Duodenal mucosa (tissue), 2 donors: ENCODE data around the gene INHBC.
"Not testable (repeated sequence)": the region's sequence is repeated elsewhere in the genome, so short reads cannot be mapped to it uniquely, and the experiment has no call there.

ENCODE experiments used
- H3K27ac ChIP-seq: one replicate; pipeline ENCODE4 v1.7.0; 2013; ENCODE audit warnings: low read depth, low read length
- H3K27me3 ChIP-seq, 2 donors: one replicate each; pipeline ENCODE4 v1.7.0; 2013; ENCODE audit warnings: low read length in 2 of 2, control low read depth in 1 of 2; ENCODE audit not compliant: insufficient read depth in 2 of 2, control insufficient read depth in 1 of 2
- H3K36me3 ChIP-seq, 2 donors: one replicate each; pipeline ENCODE4 v1.7.0; 2013; ENCODE audit warnings: low read length in 2 of 2, control low read depth in 1 of 2; ENCODE audit not compliant: insufficient read depth in 2 of 2, control insufficient read depth in 1 of 2
- H3K4me1 ChIP-seq, 2 donors: one replicate each; pipeline ENCODE4 v1.7.0; 2013; ENCODE audit warnings: low read length in 2 of 2, control low read depth in 1 of 2; ENCODE audit not compliant: insufficient read depth in 2 of 2, control insufficient read depth in 1 of 2
- H3K4me3 ChIP-seq, 2 donors: one replicate each; pipeline ENCODE4 v1.7.0; 2013; ENCODE audit warnings: low read length in 2 of 2, low read depth in 1 of 2
- H3K9ac ChIP-seq, 2 donors: one replicate each; pipeline ENCODE4 v1.7.0; 2013; ENCODE audit warnings: low read length in 2 of 2, low read depth in 1 of 2
- H3K9me3 ChIP-seq, 2 donors: one replicate each; pipeline ENCODE4 v1.7.0; 2013; ENCODE audit warnings: low read length in 2 of 2, control low read depth in 1 of 2; ENCODE audit not compliant: control insufficient read depth in 1 of 2

Gene INHBC, protein sequence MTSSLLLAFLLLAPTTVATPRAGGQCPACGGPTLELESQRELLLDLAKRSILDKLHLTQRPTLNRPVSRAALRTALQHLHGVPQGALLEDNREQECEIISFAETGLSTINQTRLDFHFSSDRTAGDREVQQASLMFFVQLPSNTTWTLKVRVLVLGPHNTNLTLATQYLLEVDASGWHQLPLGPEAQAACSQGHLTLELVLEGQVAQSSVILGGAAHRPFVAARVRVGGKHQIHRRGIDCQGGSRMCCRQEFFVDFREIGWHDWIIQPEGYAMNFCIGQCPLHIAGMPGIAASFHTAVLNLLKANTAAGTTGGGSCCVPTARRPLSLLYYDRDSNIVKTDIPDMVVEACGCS

DNA sequence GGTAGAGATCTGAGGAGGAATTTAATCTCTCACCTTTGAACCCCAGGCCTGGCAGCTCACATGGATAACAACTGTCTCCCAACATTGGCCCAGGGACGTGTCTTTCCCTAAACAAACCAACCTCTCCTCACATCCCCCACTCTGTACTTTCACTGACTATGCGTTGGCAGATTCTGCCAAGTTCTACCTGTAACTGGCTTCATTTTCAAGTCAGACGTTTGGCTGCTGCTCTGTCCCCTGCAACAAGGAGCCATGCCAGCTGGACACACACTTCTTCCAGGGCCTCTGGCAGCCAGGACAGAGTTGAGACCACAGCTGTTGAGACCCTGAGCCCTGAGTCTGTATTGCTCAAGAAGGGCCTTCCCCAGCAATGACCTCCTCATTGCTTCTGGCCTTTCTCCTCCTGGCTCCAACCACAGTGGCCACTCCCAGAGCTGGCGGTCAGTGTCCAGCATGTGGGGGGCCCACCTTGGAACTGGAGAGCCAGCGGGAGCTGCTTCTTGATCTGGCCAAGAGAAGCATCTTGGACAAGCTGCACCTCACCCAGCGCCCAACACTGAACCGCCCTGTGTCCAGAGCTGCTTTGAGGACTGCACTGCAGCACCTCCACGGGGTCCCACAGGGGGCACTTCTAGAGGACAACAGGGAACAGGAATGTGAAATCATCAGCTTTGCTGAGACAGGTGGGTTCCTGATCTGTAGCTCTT, at the start of gene INHBC:
Gene INHBC, plus strand, starts transcription at position 268 of the 707 bp plus-strand sequence. Its CDS starts 103 bp downstream, at position 371.
- Histone ChIP-seq H3K9ac (no peak within 1 kb of the TSS), H3K27me3 (no peaks in the 10 kb centered on the region), H3K9me3 (no peaks in the 10 kb centered on the region), H3K4me3 (no peak within 1 kb of the TSS), H3K36me3 (no peaks in the 10 kb centered on the region), H3K27ac (no peak within 1 kb of the TSS), H3K4me1 (peaks cover 4 to 13% of the 10 kb centered on the region in 2 donors)

DNA sequence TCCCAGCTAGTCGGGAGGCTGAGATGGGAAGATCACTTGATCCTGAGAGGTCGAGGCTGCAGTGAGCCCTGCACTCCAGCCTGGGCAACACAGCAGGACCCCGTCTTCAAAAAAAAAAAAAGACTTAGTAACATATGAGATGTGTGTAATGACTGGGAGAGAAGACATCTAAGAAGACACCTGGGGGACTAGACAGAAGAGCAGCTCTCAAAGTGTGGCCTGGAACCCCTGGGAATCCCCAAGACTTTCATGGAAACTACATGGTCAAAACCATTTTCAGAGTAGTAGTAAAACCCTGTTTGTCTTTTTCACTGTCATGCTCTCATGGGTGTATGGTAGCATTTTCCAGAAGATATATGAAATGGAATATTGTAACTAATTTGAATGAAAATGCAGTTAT, 49.0 kb upstream of the INHBC start:
- Histone ChIP-seq H3K27me3 (no peaks in the 10 kb centered on the region), H3K36me3 (peaks cover 4 to 9% of the 10 kb centered on the region in 2 donors), H3K4me1 (no peaks in the 10 kb centered on the region), H3K9me3 (no peaks in the 10 kb centered on the region), H3K9ac (no peak overlapping the region), H3K4me3 (no peak overlapping the region), H3K27ac (no peak overlapping the region)

GRCh38 chr12:57386187-57386720, 48.3 kb upstream of the INHBC start:
- H3K27ac ChIP-seq: no peak overlapping the region
- H3K27me3 ChIP-seq: no peaks in the 10 kb centered on the region
- H3K36me3 ChIP-seq: peaks cover 4 to 9% of the 10 kb centered on the region in 2 donors
- no peak overlapping the region for H3K9ac ChIP-seq
- no peaks in the 10 kb centered on the region for H3K4me1 ChIP-seq
- no peak overlapping the region for H3K4me3 ChIP-seq
- H3K9me3 ChIP-seq: no peaks in the 10 kb centered on the region

GRCh38 chr12:57388425-57388824, 46.2 kb upstream of the INHBC start:
- H3K27ac ChIP-seq: no peak overlapping the region

GRCh38 chr12:57389033-57389432, 45.6 kb upstream of the INHBC start:
- Histone ChIP-seq H3K4me3 (no peak overlapping the region), H3K36me3 (peaks cover 4 to 20% of the 10 kb centered on the region in 2 donors)

More at GRCh38 chr12:57388425-57388824, 46.2 kb upstream of the INHBC start:
- Histone ChIP-seq H3K9me3 (no peaks in the 10 kb centered on the region), H3K9ac (no peak overlapping the region), H3K27me3 (no peaks in the 10 kb centered on the region), H3K36me3 (peaks cover 4 to 17% of the 10 kb centered on the region in 2 donors), H3K4me3 (no peak overlapping the region), H3K4me1 (no peaks in the 10 kb centered on the region)

DNA sequence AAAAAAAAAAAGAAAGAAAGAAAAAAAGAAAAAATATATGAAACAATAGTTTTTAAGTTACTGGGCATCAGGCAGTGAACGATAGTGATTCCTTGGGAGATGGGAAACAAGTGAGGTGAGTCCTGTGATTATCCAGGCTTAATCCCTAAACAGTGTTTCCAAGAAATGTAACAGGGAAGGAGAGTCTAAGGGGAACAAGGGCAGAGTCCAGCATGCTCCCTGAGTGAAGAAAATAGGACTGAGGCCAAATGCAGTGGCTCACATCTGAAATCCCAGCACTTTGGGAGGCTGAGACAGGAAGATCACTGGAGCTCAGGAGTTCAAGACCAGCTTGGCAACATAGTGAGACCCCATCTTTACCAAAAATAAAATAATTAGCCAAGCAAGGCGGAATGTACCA, 44.4 kb upstream of the INHBC start:
- no peak overlapping the region for H3K9ac ChIP-seq
- H3K36me3 ChIP-seq: peaks cover 4 to 25% of the 10 kb centered on the region in 2 donors
- H3K27me3 ChIP-seq: no peaks in the 10 kb centered on the region
- H3K27ac ChIP-seq: no peak overlapping the region
- no peaks in the 10 kb centered on the region for H3K9me3 ChIP-seq
- H3K4me3 ChIP-seq: no peak overlapping the region
- no peaks in the 10 kb centered on the region for H3K4me1 ChIP-seq

More at GRCh38 chr12:57389033-57389432, 45.6 kb upstream of the INHBC start:
- Histone ChIP-seq H3K27me3 (no peaks in the 10 kb centered on the region), H3K4me1 (no peaks in the 10 kb centered on the region), H3K9me3 (no peaks in the 10 kb centered on the region), H3K9ac (no peak overlapping the region), H3K27ac (no peak overlapping the region)

DNA sequence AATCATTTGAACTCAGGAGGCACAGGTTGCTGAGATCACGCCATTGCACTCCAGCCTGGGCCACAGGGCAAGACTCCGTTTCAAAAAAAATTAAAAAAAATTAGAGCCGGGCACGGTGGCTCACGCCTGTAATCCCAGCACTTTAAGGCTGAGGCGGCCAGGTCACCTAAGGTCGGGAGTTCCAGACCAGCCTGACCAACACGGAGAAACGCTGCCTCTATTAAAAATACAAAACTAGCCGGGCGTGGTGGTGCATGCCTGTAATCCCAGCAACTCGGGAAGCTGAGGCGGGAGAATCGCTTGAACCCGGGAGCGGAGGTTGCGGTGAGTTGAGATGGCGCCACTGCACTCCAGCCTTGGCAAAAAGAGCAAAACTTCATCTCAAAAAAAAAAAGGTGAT, 39.5 kb upstream of the INHBC start:
- Histone ChIP-seq H3K27me3 (no peaks in the 10 kb centered on the region), H3K9me3 (no peaks in the 10 kb centered on the region), H3K36me3 (peaks cover 3 to 27% of the 10 kb centered on the region in 2 donors)

GRCh38 chr12:57397441-57397840, 37.1 kb upstream of the INHBC start:
- no peak overlapping the region for H3K27ac ChIP-seq
- H3K27me3 ChIP-seq: no peaks in the 10 kb centered on the region
- H3K9me3 ChIP-seq: no peaks in the 10 kb centered on the region
- H3K9ac ChIP-seq: no peak overlapping the region
- no peak overlapping the region for H3K4me3 ChIP-seq
- H3K4me1 ChIP-seq: no peaks in the 10 kb centered on the region
- peaks cover 3 to 16% of the 10 kb centered on the region in 2 donors for H3K36me3 ChIP-seq

More for the DNA sequence above, 39.5 kb upstream of the INHBC start:
- no peaks in the 10 kb centered on the region for H3K4me1 ChIP-seq
- no peak overlapping the region for H3K27ac ChIP-seq
- H3K9ac ChIP-seq: no peak overlapping the region
- no peak overlapping the region for H3K4me3 ChIP-seq

- not testable (repeated sequence) for H3K27me3 ChIP-seq, H3K27ac ChIP-seq, H3K9ac ChIP-seq, H3K4me1 ChIP-seq, H3K36me3 ChIP-seq, H3K4me3 ChIP-seq, H3K9me3 ChIP-seq
Measured at GRCh38 chr12:57399718-57400463, 34.7 kb upstream of the INHBC start.
